ENCODE results near the gene SRPRB. TPM values are rescaled to one million over a fixed set of nuclear protein-coding genes. Genes with fewer than 3 reads are reported as not detected.

The SRPRB gene
- total RNA-seq, 1 experiment from 2014 or later = 54.8 TPM

GRCh38 chr3:133763797-133764683, 41.6 kb upstream of the SRPRB start:
- Histone ChIP-seq H3K27me3 (ENCODE audit: insufficient read depth, low read length) (no peaks in the 10 kb centered on the region), H2BK12ac (ENCODE audit: insufficient read length, low read depth, low read length) (no peak overlapping the region), H3K14ac (ENCODE audit: insufficient read depth, low read length) (no peak overlapping the region; the same call in 1 of the 2 replicates), H2AFZ (ENCODE audit: low read length) (no peak overlapping the region), H3K27ac (ENCODE audit: insufficient read length, low read depth, low read length) (no peak overlapping the region), H3K18ac (ENCODE audit: insufficient read length, low read depth, low read length) (no peak overlapping the region), H3K4ac (ENCODE audit: low read depth, low read length) (no peak overlapping the region), H2BK20ac (ENCODE audit: low read depth, low read length, poor library complexity, severe bottlenecking) (no peak overlapping the region), H4K5ac (ENCODE audit: insufficient read length, low read depth, low read length) (no peak overlapping the region), H2BK5ac (ENCODE audit: insufficient read length, low read length) (no peak overlapping the region), H3K79me2 (ENCODE audit: insufficient read depth, low read length) (no peaks in the 10 kb centered on the region), H3K79me1 (ENCODE audit: insufficient read depth, low read depth, low read length, poor library complexity, severe bottlenecking) (no peaks in the 10 kb centered on the region), H3K9me3 (ENCODE audit: control insufficient read depth, low read depth, low read length) (no peaks in the 10 kb centered on the region), H2AK5ac (ENCODE audit: insufficient read length, low read length) (no peak overlapping the region), H3K4me1 (ENCODE audit: insufficient read depth, low read length) (no peaks in the 10 kb centered on the region), H3K9ac (ENCODE audit: extremely low read depth, insufficient read length, low read length) (no peak overlapping the region), H3K56ac (ENCODE audit: insufficient read length, low read depth, low read length) (no peak overlapping the region), H2BK15ac (ENCODE audit: low read depth, low read length) (no peak overlapping the region; the same call in 1 of the 2 replicates), H3K23me2 (ENCODE audit: insufficient read length, low read depth, low read length, poor library complexity, severe bottlenecking) (no peaks in the 10 kb centered on the region), H4K91ac (ENCODE audit: insufficient read length, low read depth, low read length) (no peak overlapping the region), H4K8ac (replicated peaks; ENCODE audit: insufficient read length, low read depth, low read length) (no peak overlapping the region), H4K20me1 (ENCODE audit: control insufficient read depth, insufficient read depth, insufficient read length) (no peaks in the 10 kb centered on the region), H3T11ph (ENCODE audit: low read length) (no peak overlapping the region), H3K23ac (ENCODE audit: insufficient read length, low read depth, low read length) (no peak overlapping the region), H3K4me2 (ENCODE audit: insufficient read depth, insufficient read length, low read length) (no peak overlapping the region), H2BK120ac (ENCODE audit: low read depth, low read length, poor library complexity, severe bottlenecking) (no peak overlapping the region)
- Mint-ChIP-seq H3K27ac (no peak overlapping the region), H3K27me3 (ENCODE audit: low read depth) (peaks cover 13% of the 10 kb centered on the region), H3K4me3 (no peak overlapping the region), H3K36me3 (ENCODE audit: insufficient read depth in 1 of 3, low read depth in 3 of 3) (no peaks in the 10 kb centered on the region), H3K9me3 (no peaks in the 10 kb centered on the region), H3K4me1 (peaks cover 4 to 7% of the 10 kb centered on the region in 2 experiments)
- no peak for TF ChIP-seq CTCF (conservative IDR thresholded peaks at IDR 0.05)
- WGBS (ENCODE audit: extremely low coverage, insufficient read length, low lambda C conversion rate) = no CpG with 5 or more reads among the region's 6 CpGs
- no peak for DNase-seq
